Measurements from ENCODE around the gene AMPD2. TPM values are rescaled to one million over a fixed set of nuclear protein-coding genes. Genes with fewer than 3 reads are reported as not detected.

Gene AMPD2
- total and polyA plus RNA-seq, 4 donors: 19.2 to 87.4 (median 22.7) TPM

DNA sequence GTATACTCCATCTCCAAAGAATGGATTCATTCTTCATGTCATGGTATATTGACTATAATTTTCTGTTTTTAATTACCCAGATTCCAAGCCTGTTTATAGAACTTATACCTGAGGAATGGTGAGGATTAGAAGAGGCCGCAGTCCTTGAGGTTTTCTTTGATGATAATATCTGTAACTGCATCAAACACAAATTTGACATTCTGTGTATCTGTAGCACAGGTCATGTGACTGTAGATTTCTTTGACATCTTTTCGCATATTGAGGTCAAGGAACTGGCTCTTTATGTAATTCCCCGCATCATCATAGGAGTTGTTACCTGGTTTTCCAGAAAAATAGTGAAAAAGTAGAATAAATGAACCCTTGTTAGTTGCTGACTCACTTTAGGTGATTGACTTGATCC is 16.4 kb upstream of the AMPD2 start (continued):
- TF ChIP-seq, protein P1, sequence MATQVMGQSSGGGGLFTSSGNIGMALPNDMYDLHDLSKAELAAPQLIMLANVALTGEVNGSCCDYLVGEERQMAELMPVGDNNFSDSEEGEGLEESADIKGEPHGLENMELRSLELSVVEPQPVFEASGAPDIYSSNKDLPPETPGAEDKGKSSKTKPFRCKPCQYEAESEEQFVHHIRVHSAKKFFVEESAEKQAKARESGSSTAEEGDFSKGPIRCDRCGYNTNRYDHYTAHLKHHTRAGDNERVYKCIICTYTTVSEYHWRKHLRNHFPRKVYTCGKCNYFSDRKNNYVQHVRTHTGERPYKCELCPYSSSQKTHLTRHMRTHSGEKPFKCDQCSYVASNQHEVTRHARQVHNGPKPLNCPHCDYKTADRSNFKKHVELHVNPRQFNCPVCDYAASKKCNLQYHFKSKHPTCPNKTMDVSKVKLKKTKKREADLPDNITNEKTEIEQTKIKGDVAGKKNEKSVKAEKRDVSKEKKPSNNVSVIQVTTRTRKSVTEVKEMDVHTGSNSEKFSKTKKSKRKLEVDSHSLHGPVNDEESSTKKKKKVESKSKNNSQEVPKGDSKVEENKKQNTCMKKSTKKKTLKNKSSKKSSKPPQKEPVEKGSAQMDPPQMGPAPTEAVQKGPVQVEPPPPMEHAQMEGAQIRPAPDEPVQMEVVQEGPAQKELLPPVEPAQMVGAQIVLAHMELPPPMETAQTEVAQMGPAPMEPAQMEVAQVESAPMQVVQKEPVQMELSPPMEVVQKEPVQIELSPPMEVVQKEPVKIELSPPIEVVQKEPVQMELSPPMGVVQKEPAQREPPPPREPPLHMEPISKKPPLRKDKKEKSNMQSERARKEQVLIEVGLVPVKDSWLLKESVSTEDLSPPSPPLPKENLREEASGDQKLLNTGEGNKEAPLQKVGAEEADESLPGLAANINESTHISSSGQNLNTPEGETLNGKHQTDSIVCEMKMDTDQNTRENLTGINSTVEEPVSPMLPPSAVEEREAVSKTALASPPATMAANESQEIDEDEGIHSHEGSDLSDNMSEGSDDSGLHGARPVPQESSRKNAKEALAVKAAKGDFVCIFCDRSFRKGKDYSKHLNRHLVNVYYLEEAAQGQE (IDR thresholded peaks at IDR 0.05): no peak
- no peak for TF ChIP-seq TAF1 (conservative IDR thresholded peaks at IDR 0.05)
- no peak for TF ChIP-seq HNF4A (conservative IDR thresholded peaks at IDR 0.05)

GRCh38 chr1:109605381-109605780 is 14.3 kb upstream of the AMPD2 start:
- H3K27ac ChIP-seq (ENCODE audit: low read depth in 1 of 2, low read length in 2 of 2): no peak overlapping the region
- DNase-seq (ENCODE audit: low spot score): no peak
- H3K4me3 ChIP-seq (ENCODE audit: low read depth in 1 of 3, low read length in 3 of 3): no peak overlapping the region
- H3K9me3 ChIP-seq (ENCODE audit: control insufficient read depth in 4 of 4, low read length in 3 of 4): no peaks in the 10 kb centered on the region
- WGBS: 99% methylated on average over 1 of the region's 1 CpG
- no peak overlapping the region for H3K9ac ChIP-seq (ENCODE audit: low read depth in 1 of 2, low read length in 2 of 2)
- H3K36me3 ChIP-seq (ENCODE audit: control insufficient read depth in 4 of 4, insufficient read depth in 3 of 4, low read depth in 1 of 4, low read length in 3 of 4): no peaks in the 10 kb centered on the region
- no peak for TF ChIP-seq HNF4G (IDR thresholded peaks at IDR 0.05)
- TF ChIP-seq, protein P1 (IDR thresholded peaks at IDR 0.05): no peak
- TF ChIP-seq NR2F2 (IDR thresholded peaks at IDR 0.05): no peak
- TF ChIP-seq YY1 (IDR thresholded peaks at IDR 0.05): no peak
- TF ChIP-seq RAD21 (IDR thresholded peaks at IDR 0.05): no peak
- TF ChIP-seq JUND (IDR thresholded peaks at IDR 0.05): no peak
- TF ChIP-seq, protein P2, sequence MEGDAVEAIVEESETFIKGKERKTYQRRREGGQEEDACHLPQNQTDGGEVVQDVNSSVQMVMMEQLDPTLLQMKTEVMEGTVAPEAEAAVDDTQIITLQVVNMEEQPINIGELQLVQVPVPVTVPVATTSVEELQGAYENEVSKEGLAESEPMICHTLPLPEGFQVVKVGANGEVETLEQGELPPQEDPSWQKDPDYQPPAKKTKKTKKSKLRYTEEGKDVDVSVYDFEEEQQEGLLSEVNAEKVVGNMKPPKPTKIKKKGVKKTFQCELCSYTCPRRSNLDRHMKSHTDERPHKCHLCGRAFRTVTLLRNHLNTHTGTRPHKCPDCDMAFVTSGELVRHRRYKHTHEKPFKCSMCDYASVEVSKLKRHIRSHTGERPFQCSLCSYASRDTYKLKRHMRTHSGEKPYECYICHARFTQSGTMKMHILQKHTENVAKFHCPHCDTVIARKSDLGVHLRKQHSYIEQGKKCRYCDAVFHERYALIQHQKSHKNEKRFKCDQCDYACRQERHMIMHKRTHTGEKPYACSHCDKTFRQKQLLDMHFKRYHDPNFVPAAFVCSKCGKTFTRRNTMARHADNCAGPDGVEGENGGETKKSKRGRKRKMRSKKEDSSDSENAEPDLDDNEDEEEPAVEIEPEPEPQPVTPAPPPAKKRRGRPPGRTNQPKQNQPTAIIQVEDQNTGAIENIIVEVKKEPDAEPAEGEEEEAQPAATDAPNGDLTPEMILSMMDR (IDR thresholded peaks at IDR 0.05; ENCODE audit: low read depth, low read length, missing input control): no peak
- no peak for TF ChIP-seq HNF4A (conservative IDR thresholded peaks at IDR 0.05)
- TF ChIP-seq GABPA (IDR thresholded peaks at IDR 0.05 in 1 of 2, conservative IDR thresholded peaks at IDR 0.05 in 1 of 2): no peak
- TF ChIP-seq, protein P3, sequence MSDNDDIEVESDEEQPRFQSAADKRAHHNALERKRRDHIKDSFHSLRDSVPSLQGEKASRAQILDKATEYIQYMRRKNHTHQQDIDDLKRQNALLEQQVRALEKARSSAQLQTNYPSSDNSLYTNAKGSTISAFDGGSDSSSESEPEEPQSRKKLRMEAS (IDR thresholded peaks at IDR 0.05): no peak
- TF ChIP-seq RXRA (IDR thresholded peaks at IDR 0.05): no peak
- TF ChIP-seq FOXA2 (IDR thresholded peaks at IDR 0.05): no peak
- no peak for TF ChIP-seq ATF3 (IDR thresholded peaks at IDR 0.05)
- TF ChIP-seq FOXA1 (IDR thresholded peaks at IDR 0.05): no peak
- TF ChIP-seq EGR1 (IDR thresholded peaks at IDR 0.05; ENCODE audit: low read depth in 2 of 2): no peak
- TF ChIP-seq TAF1 (conservative IDR thresholded peaks at IDR 0.05): no peak
- TF ChIP-seq SP1 (IDR thresholded peaks at IDR 0.05): no peak
- TF ChIP-seq, protein P4, sequence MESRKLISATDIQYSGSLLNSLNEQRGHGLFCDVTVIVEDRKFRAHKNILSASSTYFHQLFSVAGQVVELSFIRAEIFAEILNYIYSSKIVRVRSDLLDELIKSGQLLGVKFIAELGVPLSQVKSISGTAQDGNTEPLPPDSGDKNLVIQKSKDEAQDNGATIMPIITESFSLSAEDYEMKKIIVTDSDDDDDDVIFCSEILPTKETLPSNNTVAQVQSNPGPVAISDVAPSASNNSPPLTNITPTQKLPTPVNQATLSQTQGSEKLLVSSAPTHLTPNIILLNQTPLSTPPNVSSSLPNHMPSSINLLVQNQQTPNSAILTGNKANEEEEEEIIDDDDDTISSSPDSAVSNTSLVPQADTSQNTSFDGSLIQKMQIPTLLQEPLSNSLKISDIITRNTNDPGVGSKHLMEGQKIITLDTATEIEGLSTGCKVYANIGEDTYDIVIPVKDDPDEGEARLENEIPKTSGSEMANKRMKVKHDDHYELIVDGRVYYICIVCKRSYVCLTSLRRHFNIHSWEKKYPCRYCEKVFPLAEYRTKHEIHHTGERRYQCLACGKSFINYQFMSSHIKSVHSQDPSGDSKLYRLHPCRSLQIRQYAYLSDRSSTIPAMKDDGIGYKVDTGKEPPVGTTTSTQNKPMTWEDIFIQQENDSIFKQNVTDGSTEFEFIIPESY (IDR thresholded peaks at IDR 0.05): no peak
- no peaks in the 10 kb centered on the region for H3K4me1 ChIP-seq (ENCODE audit: control insufficient read depth in 4 of 4, insufficient read depth in 4 of 4, low read length in 3 of 4)
- no peaks in the 10 kb centered on the region for H3K27me3 ChIP-seq (ENCODE audit: control insufficient read depth in 4 of 4, insufficient read depth in 4 of 4, low read length in 3 of 4)

Measured in liver (tissue), 9 donors.